Transverse colon (tissue), 3 donors: ENCODE measurements around the gene DAPL1.

Experiments
- POLR2A ChIP-seq: fragments of 450-650 bp; IDR thresholded peaks from one replicate; pipeline ENCODE4 v1.6.1; 2016; ENCODE audit warnings: antibody characterized with exemption, mild to moderate bottlenecking, moderate library complexity
- POLR2AphosphoS5 ChIP-seq, 3 donors: sonication (generic); formaldehyde crosslinking; IDR thresholded peaks; one replicate each; pipeline ENCODE4 v1.6.1; 2016; ENCODE audit warnings: antibody characterized with exemption in 3 of 3

GRCh38 chr2:158782616-158783015 is 12.5 kb upstream of the DAPL1 start:
- TF ChIP-seq POLR2AphosphoS5 (IDR thresholded peaks at IDR 0.05): no peak
- TF ChIP-seq POLR2A: no peak
